Non-pigmented ciliary epithelial cell (primary cell): Measurements from ENCODE around the gene HOXB6.

Source experiments
- DNase-seq: peaks from one replicate; pipeline ENCODE4 v3.0.0-alpha.2; 2010; ENCODE audit warnings: low read depth

The HOXB6 gene

DNA sequence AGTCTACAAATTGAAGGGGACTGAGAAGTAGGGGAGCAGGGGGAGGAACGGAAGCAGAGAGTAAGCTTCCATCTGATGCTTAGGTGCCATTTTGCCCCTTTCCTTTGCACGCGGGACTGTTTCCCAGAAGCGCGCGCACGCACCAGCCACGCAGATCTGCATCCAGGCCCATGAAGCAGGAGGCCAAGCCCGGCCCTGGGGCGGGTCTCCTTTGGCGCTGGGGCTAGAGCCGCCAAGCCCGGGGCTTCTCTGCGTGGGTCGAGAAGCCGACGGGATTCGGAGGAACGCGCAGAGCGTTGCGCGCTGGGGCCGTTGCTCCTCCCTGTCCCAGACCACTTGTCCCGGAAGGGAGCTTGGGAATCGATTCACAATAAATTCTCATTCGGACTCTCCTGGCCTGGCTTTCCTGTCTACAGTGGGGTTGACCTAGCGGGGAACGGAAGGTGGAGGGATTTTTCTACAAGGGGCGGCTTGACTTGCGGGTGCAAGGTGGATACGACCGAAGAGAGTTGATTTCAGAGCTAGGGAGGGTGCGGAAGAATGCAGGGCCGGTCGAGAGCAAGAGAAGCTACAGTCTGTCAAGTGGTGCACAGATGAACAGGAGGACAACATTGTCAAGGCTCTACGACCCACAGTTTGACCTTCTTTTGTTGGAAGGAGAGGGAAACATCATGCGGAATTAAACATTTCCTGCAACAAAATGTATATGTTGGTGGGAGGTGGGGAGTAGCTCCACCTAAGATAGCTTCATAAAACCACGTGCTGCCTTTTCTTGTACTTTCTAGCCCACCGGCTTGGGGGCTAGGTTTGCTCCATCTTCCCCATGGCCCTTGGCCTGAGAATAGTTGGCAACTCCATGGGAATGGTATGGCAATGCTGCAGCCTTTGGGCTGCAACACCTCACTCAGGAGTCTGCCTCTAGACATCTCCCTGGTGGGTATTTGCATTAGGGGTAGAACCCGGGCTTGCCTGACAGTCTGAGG lies 16.9 kb upstream of the HOXB6 start:
- no peak for DNase-seq

- DNase-seq, result no peak
Observed at GRCh38 chr17:48620461-48621139, 15.8 kb upstream of the HOXB6 start.

GRCh38 chr17:48619826-48620449 lies 15.2 kb upstream of the HOXB6 start:
- no peak for DNase-seq

DNA sequence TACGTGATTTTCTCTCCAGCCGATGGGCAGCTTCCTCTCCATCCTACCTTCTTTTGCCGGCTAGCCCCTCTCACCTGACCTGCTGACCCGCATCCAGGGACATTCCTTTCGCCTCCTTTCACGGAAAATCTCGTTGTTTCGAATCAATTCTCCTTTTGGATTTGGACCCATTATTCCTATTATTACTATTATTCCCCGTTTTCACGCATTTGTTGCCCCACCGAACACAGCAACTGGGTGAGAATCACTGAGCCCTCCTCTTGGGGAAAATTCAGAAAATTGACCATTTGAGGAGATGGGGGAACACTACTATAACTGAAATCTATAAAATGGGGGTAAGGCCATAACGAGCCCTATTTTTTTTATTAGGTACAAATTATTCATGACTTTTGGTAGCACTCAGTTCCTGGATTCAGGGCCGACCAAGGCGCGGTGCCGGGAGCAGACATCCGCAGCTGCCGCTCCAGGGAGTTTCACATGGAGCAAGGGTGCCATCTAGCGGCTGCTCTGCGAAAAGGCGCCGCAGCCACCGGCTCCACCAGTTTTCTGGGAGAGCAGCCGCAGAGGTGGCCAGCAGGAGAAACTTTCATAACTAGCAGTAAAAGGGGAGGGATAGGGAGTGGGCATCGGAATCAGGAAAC lies 13.6 kb upstream of the HOXB6 start:
- peak; percentile 26 for DNase-seq

GRCh38 chr17:48617471-48618255 lies 12.9 kb upstream of the HOXB6 start:
- DNase-seq, result no peak

DNA sequence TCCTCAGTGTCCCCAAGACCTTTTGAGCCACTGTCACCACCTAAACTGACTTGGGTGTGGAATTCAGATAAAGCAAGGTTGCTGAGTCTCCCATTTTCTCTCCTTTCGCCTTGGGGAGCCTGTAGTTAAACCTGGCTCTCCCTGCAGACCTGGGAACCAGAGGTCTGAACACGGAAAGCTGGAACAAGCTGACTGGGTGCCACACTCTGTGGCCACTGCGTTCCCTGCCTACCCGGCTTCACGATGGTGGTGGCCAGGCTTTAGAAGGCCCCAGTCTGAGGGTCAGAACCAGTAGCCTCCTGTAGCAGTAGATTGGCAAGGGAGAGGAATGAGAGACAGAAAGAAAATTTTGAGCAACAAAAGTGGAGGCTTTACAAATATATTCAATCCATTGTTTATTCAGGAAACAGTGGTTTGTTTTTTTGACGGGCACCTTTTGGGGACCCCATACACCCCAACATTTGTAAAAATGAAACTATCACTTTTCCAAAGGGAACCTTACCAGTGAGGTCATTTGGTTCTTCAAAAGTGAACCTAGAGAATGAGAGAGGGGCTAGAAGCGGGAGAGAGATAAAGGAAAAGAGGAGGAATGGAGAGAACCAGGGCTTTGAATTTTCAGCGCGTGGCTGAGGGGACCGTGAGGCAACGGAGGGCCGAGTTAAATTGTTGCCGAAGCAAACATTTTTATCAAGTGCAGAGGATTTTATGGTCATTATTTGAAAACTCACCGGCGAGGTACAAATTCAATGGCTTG lies 12.1 kb upstream of the HOXB6 start:
- DNase-seq, result no peak

GRCh38 chr17:48615963-48616716 lies 11.4 kb upstream of the HOXB6 start:
- DNase-seq, result no peak

- DNase-seq, result no peak
Observed at GRCh38 chr17:48615047-48615962, 10.5 kb upstream of the HOXB6 start, which contains the start of gene HOXB8. Gene HOXB8 (minus strand): TSS chr17:48615292. CDS start chr17:48614704, 588 bp downstream.

- DNase-seq, result no peak
Observed at GRCh38 chr17:48613862-48614694, 9.3 kb upstream of the HOXB6 start.

DNA sequence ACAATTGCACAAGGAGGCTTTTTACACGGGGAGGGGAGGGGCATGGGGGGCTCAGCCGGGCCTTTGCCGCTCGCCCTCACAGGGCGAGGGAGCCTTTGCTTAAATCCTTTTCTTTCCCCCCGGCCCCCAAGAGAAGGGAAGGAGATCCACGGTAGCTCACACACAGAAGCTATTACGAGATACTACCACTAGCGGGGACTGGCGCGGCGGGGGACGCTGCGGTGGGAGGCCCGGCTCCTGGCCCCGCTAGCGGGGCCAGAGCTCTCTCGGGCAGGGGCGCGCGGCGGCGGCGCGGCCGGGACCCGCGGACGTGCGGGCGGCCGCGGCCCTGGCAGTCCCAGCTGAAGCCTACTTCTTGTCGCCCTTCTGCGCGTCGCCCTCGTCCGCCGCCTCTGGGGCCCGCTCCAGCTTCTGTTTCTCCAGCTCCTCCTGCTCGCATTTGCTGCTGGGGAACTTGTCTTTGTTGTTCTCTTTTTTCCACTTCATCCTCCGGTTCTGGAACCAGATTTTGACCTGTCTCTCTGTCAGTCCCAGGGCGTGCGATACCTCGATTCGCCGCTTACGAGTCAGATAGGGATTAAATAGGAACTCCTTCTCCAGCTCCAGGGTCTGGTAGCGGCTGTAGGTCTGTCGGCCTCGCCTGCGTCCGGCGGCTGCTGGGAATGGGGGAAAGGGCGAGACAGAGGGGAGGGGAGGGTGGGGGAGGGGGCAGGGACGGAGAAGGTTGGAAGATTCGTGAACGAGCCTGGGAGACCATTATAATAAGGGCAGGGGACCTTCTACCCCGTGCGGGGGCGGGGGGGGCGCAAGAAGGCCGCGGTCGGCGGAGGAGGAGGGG lies 8.3 kb upstream of the HOXB6 start:
- DNase-seq, result no peak

DNA sequence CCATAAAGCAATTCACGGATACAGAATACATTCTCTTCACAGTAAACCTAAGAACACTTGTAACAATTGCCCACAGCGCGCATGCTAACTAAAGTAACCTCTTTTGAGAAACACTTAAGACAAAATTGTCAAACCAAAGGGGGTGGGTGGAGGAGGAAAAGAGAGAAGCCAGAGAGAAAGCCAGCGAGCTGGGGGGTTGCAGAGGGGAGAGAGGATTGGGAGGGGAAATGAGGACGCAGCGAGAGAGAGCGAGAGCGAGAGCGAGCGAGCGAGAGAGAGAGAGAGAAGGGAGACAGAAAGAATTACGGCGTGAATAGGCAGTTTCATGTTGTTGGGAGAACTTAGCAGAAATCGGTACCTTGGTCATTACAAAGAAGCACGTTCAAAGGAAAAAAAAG lies 7.7 kb upstream of the HOXB6 start:
- DNase-seq, result no peak

- DNase-seq, result no peak
Observed at GRCh38 chr17:48611681-48612455, 7.1 kb upstream of the HOXB6 start.

DNA sequence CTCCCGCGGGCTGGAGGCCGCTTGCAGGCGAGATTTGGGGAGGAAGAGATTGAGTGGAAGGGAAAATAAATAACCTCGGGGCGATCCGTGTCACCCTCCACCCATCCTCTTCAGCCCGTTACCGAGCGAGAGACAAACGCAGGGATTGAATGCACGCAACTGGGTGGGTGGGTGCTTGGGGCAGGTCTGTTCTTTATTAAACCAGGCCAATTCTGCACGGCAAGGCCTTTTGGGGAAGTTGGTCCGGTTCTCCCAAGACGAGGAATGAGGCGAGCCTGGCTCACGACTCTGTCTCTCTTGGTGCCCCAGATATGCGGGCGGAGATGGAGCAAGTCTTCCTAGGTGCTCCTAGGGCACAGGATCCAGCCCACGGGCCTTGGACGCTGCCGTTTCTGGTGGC lies 6.4 kb upstream of the HOXB6 start:
- DNase-seq, result no peak

DNA sequence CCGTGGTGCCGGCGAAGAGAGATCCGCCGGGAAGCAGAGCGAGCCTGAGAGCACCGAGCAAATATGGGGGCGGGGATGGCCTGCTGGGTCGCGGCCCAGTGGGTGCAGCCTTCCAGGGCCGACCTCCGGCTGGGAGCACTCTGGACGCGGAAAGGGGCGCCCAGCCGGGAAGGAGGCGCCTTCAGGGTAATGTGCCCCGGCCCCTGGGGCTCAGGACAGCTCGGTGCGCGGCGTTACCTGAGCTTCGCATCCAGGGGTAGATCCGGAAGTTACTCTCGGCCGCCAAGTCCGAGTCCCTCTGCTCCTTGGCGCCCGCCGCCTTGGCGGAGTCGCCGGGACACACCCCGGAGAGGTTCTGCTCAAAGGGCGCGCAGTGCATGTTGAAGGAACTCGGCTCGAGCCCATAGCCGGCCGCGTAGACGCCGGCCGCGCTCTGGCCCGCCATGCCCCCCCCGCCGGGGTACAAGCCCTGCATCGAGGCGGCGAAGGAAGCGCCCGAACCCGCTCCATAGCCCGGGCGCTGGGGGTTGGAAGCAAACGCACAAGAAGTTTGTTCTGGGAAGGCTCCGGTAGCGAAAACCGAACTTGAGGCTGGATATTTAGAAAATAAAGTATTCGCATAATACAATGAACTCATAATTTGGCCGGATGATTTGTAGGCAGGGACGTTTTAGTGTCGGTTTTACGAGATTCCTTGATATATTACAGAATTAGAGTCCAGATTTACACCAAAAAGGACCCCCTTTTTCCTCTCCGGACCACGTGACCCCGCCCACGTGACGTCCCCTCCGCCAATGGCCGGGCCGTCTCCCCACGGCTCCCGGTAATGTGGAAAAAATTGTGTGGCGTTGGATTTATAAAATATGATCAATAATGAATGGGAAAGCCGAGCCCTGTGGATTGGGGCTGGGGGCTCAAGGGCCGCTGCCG lies 5.8 kb upstream of the HOXB6 start, which contains the start of gene HOXB7:
Gene HOXB7, minus strand, starts transcription at position 736 of the 930 bp plus-strand sequence. Its CDS starts 99 bp downstream, at position 637.
- no peak for DNase-seq

DNA sequence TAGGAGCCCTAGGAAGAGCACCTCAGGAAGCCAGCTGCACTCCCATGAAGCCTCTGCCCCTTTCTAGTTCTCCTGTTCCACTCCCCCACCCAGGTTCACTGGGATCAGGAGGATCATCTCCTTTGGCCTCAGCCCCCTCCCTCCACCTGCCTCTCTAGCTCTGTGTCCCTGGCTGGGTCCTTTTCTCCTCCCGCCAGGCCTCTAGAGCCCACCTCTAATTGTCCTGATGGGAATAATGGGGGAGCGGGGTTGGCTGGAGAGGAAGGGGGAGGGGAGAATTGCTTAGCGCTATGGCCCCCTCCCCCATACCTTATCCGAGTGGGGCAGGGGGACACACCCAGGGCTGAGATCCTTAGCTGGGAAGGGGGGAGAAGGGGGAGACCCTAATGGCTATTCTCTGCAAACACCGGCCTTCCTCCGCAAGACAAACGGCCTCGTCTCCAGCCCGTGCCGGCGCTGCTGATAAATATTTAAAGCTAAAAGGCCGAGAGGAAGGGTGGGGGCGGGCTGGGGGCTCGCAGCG lies 5.0 kb upstream of the HOXB6 start:
- no peak for DNase-seq
